Measurements from ENCODE around the gene CASP8AP2. TPM values are rescaled to one million over a fixed set of nuclear protein-coding genes. Genes with fewer than 3 reads are reported as not detected.

CASP8AP2 gene
- polyA plus RNA-seq, 1 donor from 2014 or later, result 16.8 TPM

GRCh38 chr6:89874438-89874837, 44.8 kb downstream of the CASP8AP2 start:
- Histone ChIP-seq H3K27ac (ENCODE audit: low read length) (no peak overlapping the region), H4K20me1 (ENCODE audit: insufficient read depth) (no peaks in the 10 kb centered on the region), H3K9me2 (ENCODE audit: insufficient read depth, low read length) (no peaks in the 10 kb centered on the region), H3K79me2 (replicated peaks; ENCODE audit: insufficient read depth, low read length) (no peaks in the 10 kb centered on the region), H3K9me3 (ENCODE audit: low read length) (no peaks in the 10 kb centered on the region), H3K36me3 (ENCODE audit: insufficient read depth, low read length) (no peaks in the 10 kb centered on the region), H3K27me3 (ENCODE audit: insufficient read depth, low read depth, low read length) (no peaks in the 10 kb centered on the region), H3K4me2 (ENCODE audit: low read length) (no peak overlapping the region), H2AFZ (ENCODE audit: low read depth, low read length) (no peak overlapping the region), H3K4me3 (ENCODE audit: low read length) (no peak overlapping the region), H3F3A (ENCODE audit: insufficient read depth, low read length, poor library complexity, severe bottlenecking) (no peaks in the 10 kb centered on the region), H3K9ac (ENCODE audit: low read length) (no peak overlapping the region)
- no peak for TF ChIP-seq POLR2AphosphoS5 (IDR thresholded peaks at IDR 0.05)
- no peak for TF ChIP-seq RAD21 (conservative IDR thresholded peaks at IDR 0.05)
- TF ChIP-seq EP300 (conservative IDR thresholded peaks at IDR 0.05; ENCODE audit: poor library complexity, severe bottlenecking), result no peak
- TF ChIP-seq SMC3 (conservative IDR thresholded peaks at IDR 0.05; ENCODE audit: poor library complexity), result no peak
- TF ChIP-seq MXI1 (conservative IDR thresholded peaks at IDR 0.05; ENCODE audit: poor library complexity, severe bottlenecking), result no peak
- no peak for TF ChIP-seq EZH2 (IDR thresholded peaks at IDR 0.05; ENCODE audit: borderline replicate concordance, insufficient read depth, low read length, poor library complexity, severe bottlenecking)
- TF ChIP-seq TAF1 (IDR thresholded peaks at IDR 0.05; ENCODE audit: low read depth), result no peak
- TF ChIP-seq REST (IDR thresholded peaks at IDR 0.05; ENCODE audit: borderline replicate concordance), result no peak
- TF ChIP-seq, protein P1, sequence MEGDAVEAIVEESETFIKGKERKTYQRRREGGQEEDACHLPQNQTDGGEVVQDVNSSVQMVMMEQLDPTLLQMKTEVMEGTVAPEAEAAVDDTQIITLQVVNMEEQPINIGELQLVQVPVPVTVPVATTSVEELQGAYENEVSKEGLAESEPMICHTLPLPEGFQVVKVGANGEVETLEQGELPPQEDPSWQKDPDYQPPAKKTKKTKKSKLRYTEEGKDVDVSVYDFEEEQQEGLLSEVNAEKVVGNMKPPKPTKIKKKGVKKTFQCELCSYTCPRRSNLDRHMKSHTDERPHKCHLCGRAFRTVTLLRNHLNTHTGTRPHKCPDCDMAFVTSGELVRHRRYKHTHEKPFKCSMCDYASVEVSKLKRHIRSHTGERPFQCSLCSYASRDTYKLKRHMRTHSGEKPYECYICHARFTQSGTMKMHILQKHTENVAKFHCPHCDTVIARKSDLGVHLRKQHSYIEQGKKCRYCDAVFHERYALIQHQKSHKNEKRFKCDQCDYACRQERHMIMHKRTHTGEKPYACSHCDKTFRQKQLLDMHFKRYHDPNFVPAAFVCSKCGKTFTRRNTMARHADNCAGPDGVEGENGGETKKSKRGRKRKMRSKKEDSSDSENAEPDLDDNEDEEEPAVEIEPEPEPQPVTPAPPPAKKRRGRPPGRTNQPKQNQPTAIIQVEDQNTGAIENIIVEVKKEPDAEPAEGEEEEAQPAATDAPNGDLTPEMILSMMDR (IDR thresholded peaks at IDR 0.05; ENCODE audit: poor library complexity, severe bottlenecking), result no peak

- H3K9ac ChIP-seq (ENCODE audit: low read length), result no peak overlapping the region
- no peak overlapping the region for H3K4me3 ChIP-seq (ENCODE audit: low read length)
- H3K79me2 ChIP-seq (replicated peaks; ENCODE audit: insufficient read depth, low read length), result no peaks in the 10 kb centered on the region
- no peak overlapping the region for H3K27ac ChIP-seq (ENCODE audit: low read length)
- no peaks in the 10 kb centered on the region for H4K20me1 ChIP-seq (ENCODE audit: insufficient read depth)
- TF ChIP-seq EP300 (conservative IDR thresholded peaks at IDR 0.05; ENCODE audit: poor library complexity, severe bottlenecking) (no peak), EZH2 (IDR thresholded peaks at IDR 0.05; ENCODE audit: borderline replicate concordance, insufficient read depth, low read length, poor library complexity, severe bottlenecking) (no peak), MXI1 (conservative IDR thresholded peaks at IDR 0.05; ENCODE audit: poor library complexity, severe bottlenecking) (no peak), TAF1 (IDR thresholded peaks at IDR 0.05; ENCODE audit: low read depth) (no peak)
- TF ChIP-seq, protein P1 (IDR thresholded peaks at IDR 0.05; ENCODE audit: poor library complexity, severe bottlenecking), result no peak
- H3F3A ChIP-seq (ENCODE audit: insufficient read depth, low read length, poor library complexity, severe bottlenecking), result no peaks in the 10 kb centered on the region
- no peak overlapping the region for H2AFZ ChIP-seq (ENCODE audit: low read depth, low read length)
- no peaks in the 10 kb centered on the region for H3K9me2 ChIP-seq (ENCODE audit: insufficient read depth, low read length)
- no peak overlapping the region for H3K4me2 ChIP-seq (ENCODE audit: low read length)
- no peaks in the 10 kb centered on the region for H3K9me3 ChIP-seq (ENCODE audit: low read length)
- no peaks in the 10 kb centered on the region for H3K27me3 ChIP-seq (ENCODE audit: insufficient read depth, low read depth, low read length)
- no peaks in the 10 kb centered on the region for H3K36me3 ChIP-seq (ENCODE audit: insufficient read depth, low read length)
These were observed 56.9 kb downstream of the CASP8AP2 start for GRCh38 chr6:89886378-89887120.
